PC-3 (cell line): Measurements from ENCODE around the gene CIBAR2. TPM values are rescaled to one million over a fixed set of nuclear protein-coding genes. Genes with fewer than 3 reads are reported as not detected.

Experiments
- ATAC-seq: fragments of 200-7000 bp; cut with Tn5 transposase; 2 replicates; pipeline ENCODE4 v1.9.1; 2020; ENCODE audit warnings: mild to moderate bottlenecking, moderate library complexity
- BruUV-seq: library from RNA; stranded (reverse); fragments of 400-500 nt; replicated peaks from 2 replicates; lab custom pipeline; 2021; lab: Mats Ljungman, UMichigan
- CTCF ChIA-PET: fragments of 300-600 bp; sonication (Branson Sonifier 250); formaldehyde crosslinking; loops from one replicate; lab custom pipeline; 2022; ENCODE audit warnings: antibody characterized with exemption; lab: Charles Lee
- POLR2A ChIA-PET: fragments of 300-600 bp; sonication (Branson Sonifier 250); formaldehyde crosslinking; loops from one replicate; lab custom pipeline; 2022; ENCODE audit warnings: antibody characterized with exemption; ENCODE audit not compliant: unreplicated experiment; lab: Charles Lee
- DNase-seq: peaks from one replicate; pipeline ENCODE4 v3.0.0-alpha.2; 2015
- H2AFZ ChIP-seq: fragments of 300-600 bp; sonication (generic); 2 replicates; pipeline ENCODE4 v1.6.0; 2016; ENCODE audit warnings: antibody characterized with exemption, low read length
- H3F3A ChIP-seq: fragments of 300-600 bp; sonication (generic); one replicate; pipeline ENCODE4 v1.6.0; 2017; ENCODE audit warnings: antibody characterized with exemption, low read length, control low read depth, mild to moderate bottlenecking; ENCODE audit not compliant: unreplicated experiment
- H3K27ac ChIP-seq: fragments of 300-600 bp; sonication (generic); 2 replicates; pipeline ENCODE4 v1.5.1; 2016; ENCODE audit warnings: mild to moderate bottlenecking, low read length
- H3K27me3 ChIP-seq: fragments of 300-600 bp; sonication (generic); 2 replicates; pipeline ENCODE4 v1.6.1; 2016; ENCODE audit warnings: low read length, mixed read lengths
- H3K36me3 ChIP-seq: fragments of 300-600 bp; sonication (generic); 2 replicates; pipeline ENCODE4 v1.6.1; 2016; ENCODE audit warnings: low read depth, mixed run types, low read length, mixed read lengths
- H3K4me1 ChIP-seq: fragments of 300-600 bp; sonication (generic); 2 replicates; pipeline ENCODE4 v1.5.1; 2016; ENCODE audit warnings: low read length; ENCODE audit not compliant: insufficient read depth
- H3K4me2 ChIP-seq: fragments of 300-600 bp; sonication (generic); 2 replicates; pipeline ENCODE4 v1.6.0; 2016; ENCODE audit warnings: low read length
- H3K4me3 ChIP-seq: fragments of 300-600 bp; sonication (generic); 2 replicates; pipeline ENCODE4 v1.5.1; 2016; ENCODE audit warnings: mild to moderate bottlenecking, low read length, mixed read lengths
- H3K79me2 ChIP-seq: fragments of 300-600 bp; sonication (generic); 2 replicates; pipeline ENCODE4 v1.6.1; 2017; ENCODE audit warnings: low read length, mixed read lengths
- H3K9ac ChIP-seq: fragments of 300-600 bp; sonication (generic); 2 replicates; pipeline ENCODE4 v1.6.0; 2016; ENCODE audit warnings: mild to moderate bottlenecking, low read length
- H3K9me2 ChIP-seq: fragments of 300-600 bp; sonication (generic); replicated peaks from 2 replicates; pipeline ENCODE4 v1.6.1; 2016; ENCODE audit warnings: mixed run types, low read length, mixed read lengths
- H3K9me3 ChIP-seq: fragments of 300-600 bp; sonication (generic); 2 replicates; pipeline ENCODE4 v1.6.1; 2016; ENCODE audit warnings: low read length, mixed read lengths
- H4K20me1 ChIP-seq: fragments of 300-600 bp; sonication (generic); 2 replicates; pipeline ENCODE4 v1.6.1; 2016; ENCODE audit warnings: low read length, mixed read lengths
- EZH2 ChIP-seq: fragments of 300-600 bp; sonication (generic); IDR thresholded peaks from one replicate; pipeline ENCODE4 v1.6.1; 2017; ENCODE audit warnings: antibody characterized with exemption, mild to moderate bottlenecking, low read length; ENCODE audit not compliant: unreplicated experiment
- EZH2phosphoT487 ChIP-seq: fragments of 300-600 bp; sonication (generic); IDR thresholded peaks from 2 replicates; pipeline ENCODE4 v1.6.1; 2018; ENCODE audit warnings: mild to moderate bottlenecking, antibody characterized with exemption, low read length, borderline replicate concordance
- intact Hi-C: fragments of 100-400 bp; cut with micrococcal nuclease; formaldehyde crosslinking; loops from 2 replicates; pipeline ENCODE4 v1.9.0; 2023
- total RNA-seq: library from RNA; depleted of rRNA; stranded (reverse); fragments of >200 nt; gene quantifications from 2 replicates; pipeline ENCODE4 v1.2.3, GENCODE V29; 2014
- TF ChIP-seq, protein P1 (sequence below): fragments of 300-600 bp; sonication (generic); conservative IDR thresholded peaks from 2 replicates; pipeline ENCODE4 v1.5.1; 2017; ENCODE audit warnings: antibody characterized with exemption, low read depth, mild to moderate bottlenecking, low read length

The CIBAR2 gene
- total RNA-seq, 1 experiment from 2014 or later = not detected

- Histone ChIP-seq H3K9me3 (no peaks in the 10 kb centered on the region), H3K36me3 (no peaks in the 10 kb centered on the region), H3K9me2 (no peaks in the 10 kb centered on the region), H2AFZ (no peak overlapping the region), H3K4me2 (0 out of 2 replicates have a peak overlapping the region, but pooled peaks have one; percentile 46), H3F3A (no peaks in the 10 kb centered on the region), H4K20me1 (no peaks in the 10 kb centered on the region), H3K27ac (no peak overlapping the region), H3K9ac (no peak overlapping the region), H3K4me3 (no peak overlapping the region), H3K4me1 (peaks cover 17% of the 10 kb centered on the region; the same call in 1 of the 2 replicates), H3K79me2 (no peaks in the 10 kb centered on the region), H3K27me3 (no peaks in the 10 kb centered on the region)
- ChIA-PET CTCF (no interaction called here), POLR2A (no interaction called here)
- DNase-seq = no peak
- intact Hi-C loops = no loop called here
- TF ChIP-seq EZH2phosphoT487 = no peak
- no peak for TF ChIP-seq EZH2
- TF ChIP-seq, protein P1, sequence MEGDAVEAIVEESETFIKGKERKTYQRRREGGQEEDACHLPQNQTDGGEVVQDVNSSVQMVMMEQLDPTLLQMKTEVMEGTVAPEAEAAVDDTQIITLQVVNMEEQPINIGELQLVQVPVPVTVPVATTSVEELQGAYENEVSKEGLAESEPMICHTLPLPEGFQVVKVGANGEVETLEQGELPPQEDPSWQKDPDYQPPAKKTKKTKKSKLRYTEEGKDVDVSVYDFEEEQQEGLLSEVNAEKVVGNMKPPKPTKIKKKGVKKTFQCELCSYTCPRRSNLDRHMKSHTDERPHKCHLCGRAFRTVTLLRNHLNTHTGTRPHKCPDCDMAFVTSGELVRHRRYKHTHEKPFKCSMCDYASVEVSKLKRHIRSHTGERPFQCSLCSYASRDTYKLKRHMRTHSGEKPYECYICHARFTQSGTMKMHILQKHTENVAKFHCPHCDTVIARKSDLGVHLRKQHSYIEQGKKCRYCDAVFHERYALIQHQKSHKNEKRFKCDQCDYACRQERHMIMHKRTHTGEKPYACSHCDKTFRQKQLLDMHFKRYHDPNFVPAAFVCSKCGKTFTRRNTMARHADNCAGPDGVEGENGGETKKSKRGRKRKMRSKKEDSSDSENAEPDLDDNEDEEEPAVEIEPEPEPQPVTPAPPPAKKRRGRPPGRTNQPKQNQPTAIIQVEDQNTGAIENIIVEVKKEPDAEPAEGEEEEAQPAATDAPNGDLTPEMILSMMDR = no peak
- no TSS peak for BruUV-seq
- no peak for ATAC-seq
Measured at GRCh38 chr16:85127379-85127723, 15.1 kb upstream of the CIBAR2 start.

DNA sequence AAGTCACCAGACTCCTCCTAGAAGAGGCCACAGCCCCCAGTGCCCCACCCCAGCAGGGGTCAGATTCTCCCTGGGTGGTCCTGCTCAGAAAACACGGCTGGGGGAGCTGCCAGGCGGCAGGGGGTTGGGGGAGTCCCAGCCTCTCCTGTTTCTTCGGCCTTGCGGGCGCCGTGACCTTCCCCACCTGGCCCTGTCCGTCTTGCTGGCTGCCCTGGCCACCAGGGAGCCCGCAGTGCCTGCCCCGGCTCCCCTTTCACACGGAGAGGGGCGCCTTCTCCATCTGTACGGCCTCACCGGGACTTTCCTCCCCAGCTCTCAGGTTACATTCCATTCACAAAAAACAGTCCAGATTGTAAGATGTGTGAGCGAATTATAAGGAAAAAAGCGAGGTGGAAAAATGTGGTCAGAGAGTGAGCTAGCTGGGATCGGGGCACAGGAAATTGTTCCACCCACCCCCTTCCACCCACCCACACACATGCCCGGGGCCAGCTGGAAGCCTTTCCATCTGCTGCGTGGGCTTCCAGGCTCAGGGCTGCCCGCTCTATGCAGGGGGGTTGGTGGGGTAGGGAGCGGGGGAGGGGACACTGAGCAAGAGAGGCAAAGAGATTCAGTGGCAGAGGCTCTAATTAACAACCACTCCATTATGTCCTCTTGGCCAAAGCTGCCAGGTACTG lies 14.6 kb upstream of the CIBAR2 start:
- no peaks in the 10 kb centered on the region for H3K36me3 ChIP-seq
- H3K4me2 ChIP-seq = peak overlapping the region; percentile 46
- ChIA-PET CTCF (no interaction called here), POLR2A (no interaction called here)
- ATAC-seq = peak; percentile 21; the same call in 1 of the 2 replicates
- peak overlapping the region; percentile 64; the same call in 1 of the 2 replicates for H2AFZ ChIP-seq
- H3F3A ChIP-seq = no peaks in the 10 kb centered on the region
- DNase-seq = peak; percentile 29
- no peaks in the 10 kb centered on the region for H3K9me2 ChIP-seq
- H3K9ac ChIP-seq = no peak overlapping the region
- no peaks in the 10 kb centered on the region for H3K79me2 ChIP-seq
- H3K27ac ChIP-seq = no peak overlapping the region
- no peaks in the 10 kb centered on the region for H3K9me3 ChIP-seq
- TF ChIP-seq EZH2phosphoT487 (no peak), EZH2 (no peak)
- TF ChIP-seq, protein P1 = no peak
- BruUV-seq = no TSS peak
- no peaks in the 10 kb centered on the region for H3K27me3 ChIP-seq
- peaks cover 17% of the 10 kb centered on the region; the same call in 1 of the 2 replicates for H3K4me1 ChIP-seq
- intact Hi-C loops = no loop called here
- H3K4me3 ChIP-seq = no peak overlapping the region
- H4K20me1 ChIP-seq = no peaks in the 10 kb centered on the region

GRCh38 chr16:85126394-85126704 lies 14.1 kb upstream of the CIBAR2 start:
- H3K9me3 ChIP-seq = no peaks in the 10 kb centered on the region
- no peak overlapping the region for H3K9ac ChIP-seq
- no peak for DNase-seq

More at GRCh38 chr16:85126394-85126704, 14.1 kb upstream of the CIBAR2 start:
- H3K27me3 ChIP-seq = no peaks in the 10 kb centered on the region
- POLR2A ChIA-PET = no interaction called here
- no peak overlapping the region for H3K4me2 ChIP-seq
- TF ChIP-seq EZH2 = no peak
- TF ChIP-seq EZH2phosphoT487 = no peak
- TF ChIP-seq, protein P1 = no peak
- H3K9me2 ChIP-seq = no peaks in the 10 kb centered on the region
- H3F3A ChIP-seq = no peaks in the 10 kb centered on the region
- ATAC-seq = no peak
- H3K36me3 ChIP-seq = no peaks in the 10 kb centered on the region
- H2AFZ ChIP-seq = no peak overlapping the region
- no peak overlapping the region for H3K27ac ChIP-seq
- intact Hi-C loops = no loop called here
- no peaks in the 10 kb centered on the region for H4K20me1 ChIP-seq
- no peaks in the 10 kb centered on the region for H3K79me2 ChIP-seq
- H3K4me3 ChIP-seq = no peak overlapping the region
- H3K4me1 ChIP-seq = peaks cover 17% of the 10 kb centered on the region; the same call in 1 of the 2 replicates
- no TSS peak for BruUV-seq
- CTCF ChIA-PET = no interaction called here
